HG03097 (cell line): Measurements from ENCODE around the gene ROR1.
A peak's percentile ranks its signal among the peaks of the same experiment; 100 is the strongest.

Experiments used
- ATAC-seq: cut with Tn5 transposase; IDR thresholded peaks from one replicate; pipeline ENCODE4 v1.9.1; 2021; ENCODE audit not compliant: unreplicated experiment, low FRiP score

ROR1 gene

DNA sequence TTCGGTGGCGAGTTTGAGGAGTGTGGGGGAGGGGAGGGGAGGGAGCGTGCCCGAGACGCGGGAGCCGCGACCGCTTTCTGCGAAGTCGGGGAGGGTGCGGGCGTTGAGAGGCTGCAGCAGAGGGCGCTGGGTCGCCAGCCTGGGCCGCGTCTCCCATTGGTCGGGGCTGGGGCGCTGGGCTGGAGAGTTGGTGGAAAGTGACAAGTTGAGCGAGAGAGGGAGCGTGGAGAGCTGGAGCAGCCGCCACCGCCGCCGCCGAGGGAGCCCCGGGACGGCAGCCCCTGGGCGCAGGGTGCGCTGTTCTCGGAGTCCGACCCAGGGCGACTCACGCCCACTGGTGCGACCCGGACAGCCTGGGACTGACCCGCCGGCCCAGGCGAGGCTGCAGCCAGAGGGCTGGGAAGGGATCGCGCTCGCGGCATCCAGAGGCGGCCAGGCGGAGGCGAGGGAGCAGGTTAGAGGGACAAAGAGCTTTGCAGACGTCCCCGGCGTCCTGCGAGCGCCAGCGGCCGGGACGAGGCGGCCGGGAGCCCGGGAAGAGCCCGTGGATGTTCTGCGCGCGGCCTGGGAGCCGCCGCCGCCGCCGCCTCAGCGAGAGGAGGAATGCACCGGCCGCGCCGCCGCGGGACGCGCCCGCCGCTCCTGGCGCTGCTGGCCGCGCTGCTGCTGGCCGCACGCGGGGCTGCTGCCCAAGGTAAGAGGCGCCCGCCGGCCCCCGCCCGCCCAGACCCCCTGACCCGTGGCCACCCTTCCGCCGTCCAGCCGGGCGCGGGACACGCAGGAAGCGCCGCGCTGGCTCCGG is at the start of gene ROR1:
ROR1 (plus strand) TSS at position 203 of the 802 bp plus-strand sequence.
- peak; percentile 71 for ATAC-seq

DNA sequence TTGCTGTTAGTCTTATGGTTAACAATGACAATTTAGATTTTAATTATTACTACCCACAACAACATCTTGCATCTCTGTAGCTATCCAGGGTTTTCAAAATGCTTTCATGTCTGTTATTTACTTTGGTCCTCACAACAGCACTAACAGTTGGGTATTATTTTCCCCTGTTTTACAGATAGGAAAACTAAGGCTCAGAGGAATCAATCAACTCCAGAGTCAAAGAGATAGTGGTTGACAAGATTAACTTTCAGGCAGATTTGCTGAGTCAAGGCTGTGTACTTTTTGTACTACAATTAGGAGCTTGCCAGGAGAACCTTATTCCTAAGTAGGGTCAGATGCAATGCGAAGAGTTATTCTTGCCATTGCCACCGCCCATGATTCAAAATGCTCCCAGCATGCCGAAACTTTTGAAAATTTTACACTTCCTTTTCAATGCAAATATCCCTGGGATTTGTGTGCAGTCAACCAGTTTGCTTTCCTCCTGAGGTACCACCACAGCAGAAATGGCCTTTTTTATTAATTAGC is 49.4 kb upstream of the ROR1 start:
- ATAC-seq: no peak

- ATAC-seq: no peak
Measured at GRCh38 chr1:63728611-63729226, 45.1 kb upstream of the ROR1 start.

- ATAC-seq: no peak
Measured at GRCh38 chr1:63729227-63729620, 44.6 kb upstream of the ROR1 start.

DNA sequence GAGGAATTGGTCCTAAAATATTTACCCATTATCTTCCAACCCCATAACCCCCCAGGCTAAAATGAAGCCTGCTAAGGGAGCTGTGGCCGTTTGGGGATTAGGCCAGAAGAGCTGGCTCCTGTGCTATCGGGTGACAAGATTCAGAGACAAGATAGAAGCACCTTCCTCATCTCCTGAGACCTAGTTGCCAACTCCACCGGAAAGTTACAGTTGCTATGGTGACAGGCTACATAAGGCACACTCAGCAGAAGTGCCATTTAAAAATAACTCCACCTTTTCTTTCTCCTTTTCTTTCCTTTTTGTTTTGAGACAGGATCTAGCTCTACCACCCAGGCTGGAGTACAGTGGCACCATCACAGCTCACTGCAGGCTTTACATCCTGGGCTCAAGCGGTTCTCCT is 43.6 kb upstream of the ROR1 start:
- ATAC-seq: no peak

DNA sequence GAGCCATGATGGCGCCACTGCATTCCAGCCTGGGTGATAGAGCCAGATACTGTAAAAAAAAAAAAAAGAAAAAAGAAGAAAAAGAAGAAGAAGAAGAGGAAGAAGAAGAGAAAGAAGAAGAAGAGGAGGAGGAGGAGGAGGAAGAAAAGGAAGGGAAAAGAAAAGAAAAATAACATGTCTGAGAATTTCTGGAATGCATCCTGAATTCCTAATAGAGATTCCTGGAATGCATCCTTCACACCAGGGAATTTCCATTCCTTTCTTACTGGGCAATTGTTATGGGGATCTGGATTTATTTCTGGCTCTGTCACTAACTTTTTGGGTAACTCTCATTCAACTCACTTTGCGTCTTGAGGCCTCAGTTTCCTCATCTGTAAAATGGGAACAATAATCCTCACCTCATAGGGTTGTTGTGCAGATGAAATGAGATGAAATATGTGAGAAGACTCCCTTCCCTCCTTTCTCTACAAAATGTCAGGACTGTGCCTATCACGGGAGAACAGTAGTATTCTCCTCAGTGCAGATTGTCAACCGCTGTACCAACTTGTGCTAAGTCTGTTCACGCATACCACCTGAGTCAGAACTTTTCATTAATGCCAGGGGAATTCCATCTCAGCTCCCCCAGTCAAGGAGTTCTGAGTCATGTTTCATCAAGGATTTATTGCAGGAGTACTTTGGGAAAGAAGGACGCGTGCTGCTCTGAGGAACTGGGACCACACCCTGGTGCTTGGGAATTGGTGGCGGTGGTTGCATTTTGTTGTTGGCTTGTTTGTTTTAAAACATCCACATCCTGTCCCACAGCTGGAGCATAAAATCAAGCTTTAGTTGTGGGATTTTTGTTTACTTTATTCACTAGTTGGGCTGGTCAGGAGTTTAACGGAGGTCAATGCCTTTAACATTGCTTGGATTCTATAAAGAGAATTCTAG is 42.4 kb upstream of the ROR1 start:
- ATAC-seq: no peak

GRCh38 chr1:63732666-63733065 is 41.2 kb upstream of the ROR1 start:
- ATAC-seq: no peak

DNA sequence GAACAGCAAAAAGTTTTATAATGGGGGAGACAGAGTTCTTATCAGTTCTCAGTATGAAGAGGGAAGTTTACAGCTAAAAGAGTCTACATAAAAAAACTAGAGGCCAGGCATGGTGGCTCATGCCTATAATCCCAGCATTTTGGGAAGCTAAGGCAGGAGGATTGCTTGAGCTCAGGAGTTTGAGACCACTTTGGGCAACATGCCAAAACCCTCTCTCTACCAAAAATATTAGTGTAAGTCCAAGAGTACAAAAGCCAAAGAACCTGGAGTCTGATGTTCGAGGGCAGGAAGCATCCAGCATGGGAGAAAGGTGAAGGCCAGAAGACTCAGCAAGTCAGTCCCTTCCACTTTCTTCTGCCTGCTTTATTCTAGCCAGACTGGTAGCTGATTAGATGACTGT is 35.0 kb upstream of the ROR1 start:
- no peak for ATAC-seq

DNA sequence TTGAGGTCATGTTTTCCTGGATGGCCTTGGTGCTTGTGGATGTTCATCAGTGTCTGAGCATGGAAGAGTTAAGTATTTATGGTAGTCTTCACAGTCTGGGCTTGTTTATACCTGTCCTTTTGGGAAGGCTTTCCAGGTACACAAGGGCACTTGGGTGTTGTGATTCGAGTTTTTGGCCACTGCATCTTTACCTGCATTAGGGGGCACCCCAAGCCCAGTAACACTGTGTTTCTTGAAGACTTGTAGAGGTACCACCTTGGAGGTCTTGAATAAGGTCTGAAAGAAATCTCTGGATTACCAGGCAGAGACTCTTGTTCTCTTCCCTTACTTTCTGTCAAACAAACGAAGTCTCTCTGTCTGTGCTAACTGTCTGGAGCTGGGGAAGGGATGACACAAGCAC is 34.4 kb upstream of the ROR1 start:
- ATAC-seq: no peak

- no peak for ATAC-seq
Measured at GRCh38 chr1:63740432-63740831, 33.4 kb upstream of the ROR1 start.

- no peak for ATAC-seq
Measured at GRCh38 chr1:63742526-63742925, 31.3 kb upstream of the ROR1 start.

DNA sequence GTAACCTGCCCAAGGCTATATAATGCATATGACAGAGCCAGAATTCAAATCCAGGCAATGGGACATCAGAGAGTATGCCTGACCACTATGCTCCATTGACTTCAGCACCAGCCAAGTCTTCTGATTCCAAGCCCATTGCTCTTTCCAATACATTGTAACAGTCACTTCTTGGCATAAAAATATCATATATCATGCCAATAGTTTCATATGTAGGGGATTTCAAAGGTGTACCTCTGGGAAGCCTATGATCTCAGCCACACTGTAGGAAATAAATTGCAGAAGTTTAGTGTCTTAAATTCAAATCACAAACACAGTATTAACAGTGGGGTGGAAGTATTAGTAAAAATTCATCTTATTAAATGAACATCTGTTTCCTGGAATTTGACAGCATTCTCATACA is 30.0 kb upstream of the ROR1 start:
- ATAC-seq: no peak

DNA sequence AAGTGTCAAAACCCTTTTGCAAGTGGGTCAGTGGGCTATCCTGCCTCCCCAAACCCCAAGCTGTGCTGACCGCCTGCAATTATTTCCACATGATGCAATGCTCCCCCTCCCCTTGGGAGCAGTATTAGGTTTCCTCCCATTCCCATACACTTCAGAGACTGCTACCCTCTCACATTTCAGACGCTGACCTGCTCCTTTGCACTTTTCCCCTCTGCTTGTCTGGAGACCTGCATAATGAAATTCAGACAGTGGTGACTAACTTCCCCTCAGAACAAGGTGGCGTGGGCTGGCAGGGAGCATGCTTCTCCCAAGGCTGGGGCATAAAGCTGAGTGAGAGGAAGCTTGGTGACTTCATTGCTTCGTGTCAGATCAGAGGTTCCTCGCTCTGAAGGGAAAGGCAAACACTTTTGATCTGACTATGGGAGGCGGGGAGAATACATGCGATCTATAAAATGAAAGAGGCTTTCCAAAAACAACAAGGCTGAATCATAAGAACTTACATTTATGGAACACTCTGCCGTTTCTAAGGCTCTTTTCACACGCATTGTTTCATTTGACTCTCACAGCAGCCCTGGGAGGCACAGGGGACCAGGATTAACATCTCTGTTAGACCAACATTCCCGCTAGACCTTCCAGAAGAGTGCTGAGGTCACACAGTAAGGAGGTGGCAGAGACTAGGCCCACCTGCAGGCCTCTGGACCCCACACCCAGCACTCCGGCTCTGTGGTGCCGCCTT is 27.5 kb upstream of the ROR1 start:
- no peak for ATAC-seq

DNA sequence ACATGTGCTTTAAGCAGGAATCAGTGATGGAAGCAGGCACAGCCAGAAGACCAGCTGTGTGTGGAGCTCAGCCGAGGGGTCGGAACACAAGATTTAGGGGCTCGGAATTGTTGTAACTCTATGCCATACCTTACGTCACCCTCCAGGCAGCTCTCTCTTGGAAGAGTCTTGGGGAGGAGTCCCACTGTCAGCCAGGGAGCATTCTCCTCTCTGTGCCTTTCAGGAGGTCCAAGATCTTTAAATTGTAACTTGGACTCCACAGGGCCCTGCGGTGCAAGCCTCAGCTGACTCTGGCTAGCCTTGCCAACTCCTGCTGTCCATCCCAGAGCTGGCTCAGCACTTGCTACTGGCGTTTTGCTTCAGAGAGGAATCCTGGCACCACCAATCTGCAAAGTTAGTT is 26.4 kb upstream of the ROR1 start:
- no peak for ATAC-seq

- ATAC-seq: no peak
Measured at GRCh38 chr1:63748046-63748580, 25.7 kb upstream of the ROR1 start.

GRCh38 chr1:63748641-63749040 is 25.2 kb upstream of the ROR1 start:
- no peak for ATAC-seq

DNA sequence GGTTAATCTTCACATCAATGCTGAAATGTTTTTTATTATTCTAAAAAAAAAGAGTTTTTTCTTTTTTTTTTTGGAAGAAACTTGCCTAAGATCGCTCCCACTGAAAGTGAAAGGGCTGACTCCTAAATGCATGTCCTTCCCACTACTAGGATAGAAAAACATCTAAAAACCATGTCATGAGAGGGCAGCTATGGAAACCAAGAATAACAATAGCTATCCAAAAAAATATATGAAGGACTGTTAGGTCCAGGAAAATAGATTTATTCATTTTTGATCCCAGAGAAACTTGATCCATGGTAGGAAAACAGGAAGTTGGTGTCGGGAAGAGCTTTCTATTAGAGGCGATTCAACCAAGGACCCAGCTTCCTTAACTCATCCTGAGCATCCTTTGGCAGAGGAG is 23.1 kb upstream of the ROR1 start:
- no peak for ATAC-seq

GRCh38 chr1:63752176-63752575 is 21.6 kb upstream of the ROR1 start:
- ATAC-seq: no peak

GRCh38 chr1:63753591-63753990 is 20.2 kb upstream of the ROR1 start:
- ATAC-seq: no peak

DNA sequence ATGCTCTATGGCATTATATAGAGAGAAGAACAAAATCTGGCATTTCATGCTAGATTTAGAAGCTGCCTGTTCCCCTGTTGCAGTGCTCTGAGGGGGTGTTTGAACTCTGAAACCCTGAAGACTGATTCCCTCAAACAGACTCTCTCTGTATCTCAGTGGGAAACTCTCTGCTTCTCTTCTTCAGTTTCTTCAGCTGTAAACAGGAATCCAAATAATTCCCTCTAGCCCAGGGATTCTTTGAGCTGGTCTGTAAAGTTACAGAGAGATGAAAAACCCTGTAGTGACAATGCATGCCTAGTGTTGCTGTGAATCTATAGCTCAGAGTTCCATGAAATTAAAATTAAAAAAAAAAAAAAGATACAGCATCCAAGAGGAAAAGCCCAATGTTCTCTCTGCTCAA is 17.0 kb upstream of the ROR1 start:
- no peak for ATAC-seq
